GM19025 (cell line): Measurements from ENCODE around the gene ANO10.
"Not testable (repeated sequence)": the region's sequence is repeated elsewhere in the genome, so short reads cannot be mapped to it uniquely, and the experiment has no call there.

Experiments
- ATAC-seq: cut with Tn5 transposase; IDR thresholded peaks from one replicate; pipeline ENCODE4 v1.9.1; 2021; ENCODE audit warnings: mild to moderate bottlenecking, low read depth, moderate library complexity; ENCODE audit not compliant: unreplicated experiment

ANO10 gene

DNA sequence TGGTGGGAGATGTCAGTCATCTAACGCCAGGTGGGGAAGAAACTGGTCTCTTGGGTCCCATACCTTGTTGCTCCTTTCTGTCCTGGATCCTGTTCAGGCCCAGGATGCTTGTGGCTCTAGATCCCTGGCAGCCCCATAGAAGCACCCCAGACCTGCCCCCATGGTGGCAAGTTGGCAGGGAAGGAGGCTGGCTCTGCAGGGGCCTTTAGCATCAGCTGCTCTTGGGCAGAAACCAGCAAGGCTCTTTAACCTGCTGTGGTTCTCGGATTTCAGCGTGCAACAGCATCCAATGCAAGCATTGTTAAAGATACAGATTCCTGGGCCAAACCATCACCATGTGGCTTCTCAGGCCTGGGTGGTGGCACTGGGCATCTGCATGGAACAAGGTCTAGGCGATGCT, 259.6 kb downstream of the ANO10 start:
- ATAC-seq: no peak

DNA sequence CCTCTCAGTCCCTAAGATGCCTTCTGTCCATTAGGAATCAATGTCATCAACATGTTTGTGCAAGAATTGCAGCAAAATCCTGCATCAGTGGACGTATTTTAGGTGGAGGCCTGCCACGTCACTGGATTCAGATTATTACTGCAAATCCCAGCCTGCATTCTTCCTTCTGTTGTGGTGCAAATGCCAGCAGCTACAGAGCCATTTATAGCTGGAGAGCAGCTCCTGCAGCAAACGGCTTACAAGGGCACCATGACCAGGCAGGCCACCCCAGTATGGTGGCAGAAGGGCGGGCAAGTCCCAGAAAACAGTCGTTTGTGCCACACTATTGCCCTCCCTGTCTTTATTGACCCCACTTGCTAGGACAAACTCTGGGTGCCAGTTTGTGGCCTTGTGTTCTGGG, 260.7 kb downstream of the ANO10 start:
- ATAC-seq: no peak

- ATAC-seq: not testable (repeated sequence)
Observed at GRCh38 chr3:43356033-43356432, 265.8 kb downstream of the ANO10 start.

GRCh38 chr3:43353923-43354670, 267.7 kb downstream of the ANO10 start:
- ATAC-seq: no peak

- ATAC-seq: no peak
Observed at GRCh38 chr3:43353393-43353792, 268.4 kb downstream of the ANO10 start.

GRCh38 chr3:43349716-43350115, 272.1 kb downstream of the ANO10 start:
- ATAC-seq: no peak

- no peak for ATAC-seq
Observed at GRCh38 chr3:43348852-43349574, 272.8 kb downstream of the ANO10 start.

GRCh38 chr3:43348350-43348749, 273.5 kb downstream of the ANO10 start:
- no peak for ATAC-seq

DNA sequence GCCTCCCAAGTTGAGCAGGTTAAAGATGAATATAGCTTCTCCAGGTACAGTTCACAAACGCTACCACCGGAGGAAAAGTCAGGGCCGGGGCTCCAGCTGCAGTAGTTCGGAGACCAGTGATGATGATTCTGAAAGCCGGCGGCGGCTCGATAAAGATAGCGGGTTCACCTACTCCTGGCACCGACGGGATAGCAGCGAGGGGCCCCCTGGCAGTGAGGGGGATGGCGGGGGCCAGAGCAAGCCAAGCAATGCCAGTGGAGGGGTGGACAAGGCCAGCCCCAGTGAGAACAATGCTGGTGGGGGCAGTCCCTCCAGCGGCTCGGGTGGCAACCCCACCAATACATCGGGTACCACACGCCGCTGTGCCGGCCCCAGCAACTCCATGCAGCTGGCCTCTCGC, 274.0 kb downstream of the ANO10 start:
- ATAC-seq: no peak

- ATAC-seq: no peak
Observed at GRCh38 chr3:43346978-43347749, 274.6 kb downstream of the ANO10 start.

- no peak for ATAC-seq
Observed at GRCh38 chr3:43345877-43346276, 275.9 kb downstream of the ANO10 start.

DNA sequence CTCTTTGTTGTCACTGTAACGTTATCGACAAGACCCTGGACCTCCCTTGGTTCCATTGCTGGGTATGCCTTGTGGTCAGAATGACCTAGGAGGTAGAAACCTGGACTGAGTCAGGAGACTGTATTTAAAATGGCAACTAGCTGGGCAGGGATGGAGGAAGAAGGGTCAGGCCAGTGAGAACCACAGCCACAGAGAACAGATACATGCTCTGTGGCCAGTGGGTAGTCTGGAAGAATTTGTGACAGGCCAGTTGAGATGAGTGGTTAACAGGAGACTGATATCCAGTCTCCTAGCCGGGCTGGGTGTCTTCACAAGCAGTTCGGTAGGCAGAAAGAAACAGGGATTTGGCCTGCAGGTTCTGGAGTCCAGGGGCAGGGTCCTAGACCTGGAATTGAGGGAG, 276.6 kb downstream of the ANO10 start:
- ATAC-seq: no peak

- ATAC-seq: no peak
Observed at GRCh38 chr3:43344520-43344919, 277.3 kb downstream of the ANO10 start.

DNA sequence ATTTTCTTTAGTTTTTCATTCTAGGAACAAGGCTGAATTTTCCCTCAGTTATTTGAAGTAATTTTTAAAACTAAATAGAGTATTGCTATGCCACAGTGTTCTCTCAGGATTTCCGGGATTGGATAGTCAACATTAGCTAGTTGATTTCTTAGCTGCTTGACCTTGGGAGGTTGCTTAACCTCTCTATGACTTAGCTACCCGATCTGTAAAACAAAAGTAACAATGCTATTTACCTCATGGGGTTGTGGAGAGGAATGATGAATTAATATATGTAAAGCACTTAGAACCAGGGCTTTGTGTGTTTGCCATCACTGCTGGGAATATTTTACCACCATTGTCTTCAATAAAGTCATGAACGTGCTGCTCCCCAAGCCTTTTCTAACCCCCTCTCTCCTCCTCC, 278.0 kb downstream of the ANO10 start:
- no peak for ATAC-seq

- no peak for ATAC-seq
Observed at GRCh38 chr3:43343185-43343584, 278.6 kb downstream of the ANO10 start.

- no peak for ATAC-seq
Observed at GRCh38 chr3:43341788-43342187, 280.0 kb downstream of the ANO10 start.

GRCh38 chr3:43340403-43340802, 281.4 kb downstream of the ANO10 start:
- ATAC-seq: no peak

- ATAC-seq: no peak
Observed at GRCh38 chr3:43338295-43338694, 283.5 kb downstream of the ANO10 start.

DNA sequence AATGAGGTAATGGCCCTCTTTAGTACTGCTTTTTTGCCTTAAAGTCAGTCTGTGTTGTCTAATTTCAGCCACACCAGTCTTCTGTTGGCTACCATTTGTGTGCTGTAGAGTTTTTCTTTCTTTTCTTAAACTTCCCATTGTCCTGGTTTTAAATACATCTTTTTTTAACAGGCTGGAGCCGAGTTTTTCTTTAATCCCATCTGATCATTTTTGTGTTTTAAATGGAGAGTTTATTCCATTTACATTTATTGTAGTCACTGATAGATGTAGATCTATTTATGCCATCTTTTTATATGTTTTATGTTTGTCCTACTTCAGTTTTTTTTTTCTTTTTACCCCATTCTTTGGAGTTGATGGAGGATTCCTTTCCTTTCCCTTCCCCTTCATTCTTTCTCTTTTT, 286.0 kb downstream of the ANO10 start:
- ATAC-seq: no peak

DNA sequence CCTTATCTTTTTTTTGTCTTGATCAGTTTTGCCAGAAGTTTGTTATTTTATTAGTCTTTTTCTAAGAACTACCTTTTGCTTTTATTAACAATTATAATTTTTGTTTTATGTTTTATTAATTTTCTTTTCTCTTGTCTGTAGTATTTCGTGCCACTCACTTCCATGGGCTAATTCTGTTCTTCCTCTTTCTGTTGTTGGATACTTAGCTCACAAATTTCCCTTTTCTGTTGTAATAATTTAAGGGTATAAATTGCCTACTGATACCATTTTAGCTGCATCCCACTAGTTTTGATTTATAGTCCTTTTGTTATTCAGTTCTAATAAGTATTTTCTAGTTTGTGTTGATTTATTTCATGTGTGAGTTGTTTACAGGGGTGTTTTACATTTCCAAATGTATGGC, 286.8 kb downstream of the ANO10 start:
- no peak for ATAC-seq

GRCh38 chr3:43331381-43331780, 290.4 kb downstream of the ANO10 start:
- no peak for ATAC-seq
